Gastroesophageal sphincter (tissue), 4 donors: ENCODE measurements around the gene DEDD. TPM values are rescaled to one million over a fixed set of nuclear protein-coding genes. Genes with fewer than 3 reads are reported as not detected.
A peak's percentile ranks its signal among the peaks of the same experiment; 100 is the strongest.

ENCODE experiments used
- ATAC-seq: fragments of 150-250 bp; one replicate; pipeline ENCODE4 v1.9.1; 2016; ENCODE audit warnings: mild to moderate bottlenecking, moderate library complexity
- H3K27ac ChIP-seq, 4 donors: fragments of 200-600 bp; sonication (generic) in 3 of 4; 1 replicate in 3 of 4; 2 replicates in 1 of 4; pipeline ENCODE4 v1.5.1; 2016 to 2019
- H3K27me3 ChIP-seq: fragments of 200-600 bp; sonication (generic); one replicate; pipeline ENCODE4 v1.5.1; 2019
- H3K36me3 ChIP-seq, 2 donors: fragments of 200-600 bp; sonication (generic); one replicate each; pipeline ENCODE4 v1.5.1; 2019; ENCODE audit warnings: control low read depth in 1 of 2
- H3K4me1 ChIP-seq, 3 donors: fragments of 200-600 bp; sonication (generic); 1 replicate in 2 of 3; 2 replicates in 1 of 3; pipeline ENCODE4 v1.5.1; 2016 to 2019; ENCODE audit warnings: control low read depth in 2 of 3
- H3K4me3 ChIP-seq, 2 donors: fragments of 200-600 bp; sonication (generic); one replicate each; pipeline ENCODE4 v1.5.1; 2019; ENCODE audit warnings: mild to moderate bottlenecking in 1 of 2, moderate library complexity in 1 of 2
- H3K9me3 ChIP-seq, 3 donors: fragments of 200-600 bp; sonication (generic); one replicate each; pipeline ENCODE4 v1.5.1; 2017 to 2019; ENCODE audit warnings: control low read depth in 2 of 3
- EP300 ChIP-seq: sonication (generic); formaldehyde crosslinking; IDR thresholded peaks from one replicate; pipeline ENCODE4 v1.6.1; 2017; ENCODE audit warnings: antibody characterized with exemption, mild to moderate bottlenecking
- POLR2A ChIP-seq, 2 donors: fragments of 450-650 bp; IDR thresholded peaks; one replicate each; pipeline ENCODE4 v1.6.1; 2017; ENCODE audit warnings: antibody characterized with exemption in 2 of 2, mild to moderate bottlenecking in 2 of 2, moderate library complexity in 1 of 2
- POLR2AphosphoS5 ChIP-seq: sonication (generic); formaldehyde crosslinking; IDR thresholded peaks from one replicate; pipeline ENCODE4 v1.6.1; 2017; ENCODE audit warnings: antibody characterized with exemption
- WGBS, 2 donors: methylation state at CpG; one replicate each; pipeline ENCODE4 v1.1.5; 2018; ENCODE audit warnings: low coverage in 1 of 2; 5-methylcytosine and 5-hydroxymethylcytosine counted together
- total RNA-seq, 4 donors: library from RNA; depleted of rRNA; stranded (reverse); fragments of >200 nt; gene quantifications; one replicate each; pipeline ENCODE4 v1.1.0, GENCODE V29; 2016
- TF ChIP-seq, protein P1 (sequence below), 4 experiments: fragments of 200-600 bp in 2 of 4; fragments of 450-650 bp in 2 of 4; sonication (generic) in 1 of 4; IDR thresholded peaks; one replicate each; pipeline ENCODE4 v1.5.1; 2017 to 2019; ENCODE audit warnings: antibody characterized with exemption in 4 of 4, mild to moderate bottlenecking in 2 of 4, moderate library complexity in 2 of 4

The DEDD gene
- total RNA-seq, 4 donors from 2014 or later: 34.2 to 54.4 (median 41.7) TPM

- TF ChIP-seq EP300: no peak
- no peak for TF ChIP-seq POLR2AphosphoS5
- no peak for TF ChIP-seq POLR2A (IDR thresholded peaks at IDR 0.05)
- TF ChIP-seq, protein P1, sequence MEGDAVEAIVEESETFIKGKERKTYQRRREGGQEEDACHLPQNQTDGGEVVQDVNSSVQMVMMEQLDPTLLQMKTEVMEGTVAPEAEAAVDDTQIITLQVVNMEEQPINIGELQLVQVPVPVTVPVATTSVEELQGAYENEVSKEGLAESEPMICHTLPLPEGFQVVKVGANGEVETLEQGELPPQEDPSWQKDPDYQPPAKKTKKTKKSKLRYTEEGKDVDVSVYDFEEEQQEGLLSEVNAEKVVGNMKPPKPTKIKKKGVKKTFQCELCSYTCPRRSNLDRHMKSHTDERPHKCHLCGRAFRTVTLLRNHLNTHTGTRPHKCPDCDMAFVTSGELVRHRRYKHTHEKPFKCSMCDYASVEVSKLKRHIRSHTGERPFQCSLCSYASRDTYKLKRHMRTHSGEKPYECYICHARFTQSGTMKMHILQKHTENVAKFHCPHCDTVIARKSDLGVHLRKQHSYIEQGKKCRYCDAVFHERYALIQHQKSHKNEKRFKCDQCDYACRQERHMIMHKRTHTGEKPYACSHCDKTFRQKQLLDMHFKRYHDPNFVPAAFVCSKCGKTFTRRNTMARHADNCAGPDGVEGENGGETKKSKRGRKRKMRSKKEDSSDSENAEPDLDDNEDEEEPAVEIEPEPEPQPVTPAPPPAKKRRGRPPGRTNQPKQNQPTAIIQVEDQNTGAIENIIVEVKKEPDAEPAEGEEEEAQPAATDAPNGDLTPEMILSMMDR (IDR thresholded peaks at IDR 0.05): no peak
- Histone ChIP-seq H3K9me3 (no peaks in the 10 kb centered on the region), H3K27ac (no peak overlapping the region), H3K36me3 (no peaks in the 10 kb centered on the region), H3K4me1 (no peaks in the 10 kb centered on the region), H3K4me3 (no peak overlapping the region), H3K27me3 (no peaks in the 10 kb centered on the region)
- WGBS, 2 donors: 68 to 77% methylated on average over 3 of the region's 3 CpGs
- ATAC-seq: no peak
Observed at GRCh38 chr1:161145832-161146231, 13.4 kb upstream of the DEDD start.

DNA sequence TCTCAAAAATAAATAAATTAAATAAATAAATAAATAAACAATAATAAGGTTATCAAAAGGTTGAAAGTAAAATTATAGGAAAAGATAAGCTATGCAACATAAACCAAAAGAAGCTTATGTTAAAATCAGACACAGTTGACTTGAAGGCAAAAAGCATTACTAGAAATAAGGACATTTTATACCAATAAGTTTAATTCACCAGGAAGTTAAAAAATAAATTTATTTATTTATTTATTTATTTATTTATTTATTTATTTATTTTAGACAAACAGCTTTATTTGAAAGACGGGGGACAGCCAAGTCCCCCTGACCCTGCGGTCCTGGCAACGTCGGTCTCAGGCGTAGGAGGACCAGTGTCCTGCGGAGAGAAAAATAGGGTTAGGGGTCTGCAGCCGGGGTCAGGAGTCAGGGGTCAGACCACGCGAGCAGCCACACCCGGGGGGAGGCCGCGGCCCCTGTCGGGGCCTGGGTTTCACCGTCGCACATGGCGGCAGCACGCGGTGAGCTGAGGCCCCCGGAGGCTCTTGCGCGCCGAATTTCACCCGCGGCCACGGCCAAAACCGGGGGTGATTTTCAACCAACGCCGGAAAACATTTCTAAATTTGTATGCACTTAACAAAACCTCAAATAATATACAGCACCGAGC lies 8.4 kb upstream of the DEDD start:
- no peak overlapping the region for H3K27ac ChIP-seq
- H3K4me1 ChIP-seq: peaks cover 0 to 12% (median 0%) of the 10 kb centered on the region in 3 donors
- no peak for ATAC-seq
- WGBS, 2 donors: 90 to 100% methylated on average over 1 to 28 of the region's 29 CpGs
- H3K27me3 ChIP-seq: no peaks in the 10 kb centered on the region
- H3K36me3 ChIP-seq: no peaks in the 10 kb centered on the region
- TF ChIP-seq POLR2A (IDR thresholded peaks at IDR 0.05) (no peak), EP300 (no peak), POLR2AphosphoS5 (no peak)
- TF ChIP-seq, protein P1 (IDR thresholded peaks at IDR 0.05): no peak
- no peak overlapping the region for H3K4me3 ChIP-seq
- no peaks in the 10 kb centered on the region for H3K9me3 ChIP-seq

DNA sequence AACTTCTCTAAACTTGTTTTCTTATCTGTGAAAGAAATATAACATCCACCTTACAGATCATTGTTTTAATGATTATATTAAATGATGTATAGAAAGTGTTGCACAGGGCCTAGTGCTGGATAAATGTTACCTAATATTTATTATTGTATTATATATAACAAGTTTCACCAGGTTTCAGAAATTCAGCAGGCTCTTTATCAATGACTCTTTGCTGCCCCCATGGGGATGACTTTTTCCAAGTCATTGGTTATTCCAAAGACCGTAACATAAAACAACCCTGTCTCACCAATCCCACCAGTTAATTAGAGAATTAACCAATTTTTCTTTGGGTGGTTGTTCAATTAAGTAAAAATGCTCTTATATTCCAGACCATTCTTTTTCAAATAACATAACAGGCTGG lies 7.3 kb upstream of the DEDD start:
- peaks cover 0 to 12% (median 0%) of the 10 kb centered on the region in 3 donors for H3K4me1 ChIP-seq
- H3K9me3 ChIP-seq: no peaks in the 10 kb centered on the region
- no peak for ATAC-seq
- no peak overlapping the region for H3K27ac ChIP-seq
- no peaks in the 10 kb centered on the region for H3K36me3 ChIP-seq
- TF ChIP-seq POLR2AphosphoS5 (no peak), POLR2A (IDR thresholded peaks at IDR 0.05) (no peak), EP300 (no peak)
- TF ChIP-seq, protein P1 (IDR thresholded peaks at IDR 0.05): peak in 3 of 4 experiments; percentile 38 to 51 (median 39)
- H3K27me3 ChIP-seq: no peaks in the 10 kb centered on the region
- WGBS, 2 donors: 17 to 29% methylated on average over 1 of the region's 1 CpG
- H3K4me3 ChIP-seq: no peak overlapping the region

DNA sequence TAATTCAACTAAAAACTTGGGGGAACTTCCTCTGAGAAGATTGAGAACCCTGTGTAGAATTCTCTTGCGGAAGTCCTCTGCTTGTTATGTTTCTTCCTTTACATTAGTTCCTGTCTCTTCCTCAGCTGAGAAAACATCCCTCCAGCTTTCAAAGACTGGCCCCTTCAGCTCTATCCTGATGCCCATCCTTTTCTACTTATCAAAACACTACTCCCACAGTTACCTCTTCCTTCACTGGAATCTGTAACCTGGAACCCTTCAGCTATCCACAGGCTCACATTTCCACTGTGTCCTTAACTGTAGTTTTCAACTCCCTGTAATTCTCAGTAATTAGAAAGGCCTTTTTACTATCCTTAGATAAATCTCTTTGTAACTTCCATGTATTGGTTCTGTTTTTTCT lies 6.0 kb upstream of the DEDD start:
- no peaks in the 10 kb centered on the region for H3K36me3 ChIP-seq
- TF ChIP-seq EP300: no peak
- TF ChIP-seq POLR2AphosphoS5: no peak
- TF ChIP-seq, protein P1 (IDR thresholded peaks at IDR 0.05): no peak
- no peak for TF ChIP-seq POLR2A (IDR thresholded peaks at IDR 0.05)
- H3K9me3 ChIP-seq: no peaks in the 10 kb centered on the region
- peaks cover 5 to 25% (median 10%) of the 10 kb centered on the region in 3 donors for H3K4me1 ChIP-seq
- no peaks in the 10 kb centered on the region for H3K27me3 ChIP-seq
- peak overlapping the region in 1 of 4 donors; percentile 0 for H3K27ac ChIP-seq
- WGBS, 2 donors: 64 to 83% methylated on average over 1 of the region's 1 CpG
- no peak overlapping the region for H3K4me3 ChIP-seq
- ATAC-seq: no peak

DNA sequence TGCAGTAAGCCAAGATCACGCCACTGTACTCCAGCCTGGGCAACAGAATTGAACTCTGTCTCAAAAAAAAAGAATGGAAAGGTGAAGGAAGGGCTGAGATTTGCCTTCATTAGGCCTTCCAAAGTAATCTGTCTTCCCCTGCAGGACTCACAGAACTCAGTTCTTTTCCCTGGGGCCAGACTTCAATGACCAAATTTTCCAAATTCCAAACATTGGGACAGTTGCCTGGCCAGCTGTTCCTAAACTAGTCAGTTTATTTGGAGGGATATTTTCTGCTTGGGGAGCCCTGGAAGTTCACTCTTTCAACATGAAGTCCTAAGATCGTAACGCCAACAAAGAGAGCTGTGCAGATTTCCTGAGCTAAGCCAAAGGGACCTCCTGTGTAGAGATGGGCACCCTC lies 5.4 kb upstream of the DEDD start:
- 69% methylated on average over 3 of the region's 3 CpGs; no CpG with 5 or more reads in 1 of the 2 donors for WGBS, 2 donors
- ATAC-seq: no peak

More for the DNA sequence above, 5.4 kb upstream of the DEDD start:
- Histone ChIP-seq H3K4me1 (peaks cover 5 to 28% (median 10%) of the 10 kb centered on the region in 3 donors), H3K9me3 (no peaks in the 10 kb centered on the region), H3K27me3 (no peaks in the 10 kb centered on the region), H3K27ac (peak overlapping the region in 1 of 4 donors; percentile 0), H3K4me3 (no peak overlapping the region), H3K36me3 (no peaks in the 10 kb centered on the region)
- TF ChIP-seq POLR2A (IDR thresholded peaks at IDR 0.05): no peak
